ENCODE data around the gene DUS1L. TPM values are rescaled to one million over a fixed set of nuclear protein-coding genes. Genes with fewer than 3 reads are reported as not detected.

DUS1L gene
- total RNA-seq, 1 experiment from 2014 or later: 176 TPM

DNA sequence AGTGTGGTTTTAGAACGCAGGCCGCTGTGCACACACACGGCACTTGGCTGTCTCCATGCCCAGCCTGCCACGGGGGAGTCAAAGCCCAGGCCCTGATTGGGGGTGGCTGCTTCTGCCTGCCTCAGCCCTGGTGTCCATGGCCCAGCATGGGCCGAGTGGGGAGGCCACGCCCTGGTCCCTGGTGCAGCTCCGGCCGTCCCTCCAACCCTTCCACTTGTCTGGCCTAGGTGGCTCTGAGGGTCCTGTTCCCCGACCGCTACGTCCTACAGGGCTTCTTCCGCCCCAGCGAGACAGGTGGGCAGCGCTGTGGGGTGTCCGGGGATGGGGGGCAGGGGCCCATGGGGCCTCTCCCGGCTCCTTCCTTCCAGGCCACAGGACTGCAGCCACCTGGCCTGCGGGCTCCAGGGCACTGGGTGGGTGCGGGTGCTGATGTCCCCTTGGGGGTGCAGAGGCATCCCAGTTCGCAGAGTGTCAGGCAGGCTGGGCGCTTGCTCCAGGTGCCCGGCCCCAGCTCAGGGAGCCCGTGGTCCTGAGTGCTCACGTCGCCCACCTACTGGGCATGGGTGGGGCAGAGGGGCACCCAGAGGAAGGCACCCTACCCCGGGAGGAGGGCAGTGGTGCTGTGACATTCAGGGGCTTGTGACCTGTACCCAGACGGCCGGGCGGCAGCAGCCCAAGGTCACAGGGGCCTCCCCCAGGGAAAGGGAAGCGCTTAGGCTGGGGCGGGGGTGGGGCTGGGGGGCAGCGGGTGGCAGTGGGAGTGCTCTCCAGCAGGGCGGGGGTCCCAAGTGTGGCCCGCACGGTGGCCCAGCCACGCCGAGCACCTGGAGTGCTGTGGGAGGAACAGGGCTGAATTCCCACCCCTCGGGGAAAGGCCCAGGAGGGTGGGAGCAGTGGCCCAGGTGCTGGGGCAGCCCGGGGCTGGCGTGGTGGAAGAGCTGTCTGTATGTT, 54.8 kb downstream of the DUS1L start (continued):
- TF ChIP-seq MAX (IDR thresholded peaks at IDR 0.05): no peak

GRCh38 chr17:82009413-82009812, 56.2 kb downstream of the DUS1L start:
- ChIA-PET POLR2A (no interaction called here), RAD21 (ENCODE audit: low non-redundant PET in 1 of 2, low total read pairs in 2 of 2, uncharacterized antibody in 2 of 2, unreplicated experiment in 2 of 2) (no interaction called here), CTCF (no interaction called here)
- Histone ChIP-seq H3K27ac (ENCODE audit: low read depth, low read length) (no peak overlapping the region), H3K9me3 (ENCODE audit: control insufficient read depth in 1 of 2, insufficient read depth in 1 of 2, low read depth in 1 of 2, low read length in 2 of 2) (no peaks in the 10 kb centered on the region), H3K4me2 (ENCODE audit: low read length) (no peak overlapping the region), H4K20me1 (ENCODE audit: insufficient read depth) (no peaks in the 10 kb centered on the region), H3K79me2 (ENCODE audit: insufficient read depth, low read length) (no peaks in the 10 kb centered on the region), H3K4me1 (ENCODE audit: control insufficient read depth in 1 of 2, insufficient read depth in 2 of 2, low read length in 2 of 2) (peaks cover 6 to 12% of the 10 kb centered on the region in 2 experiments), H3K9ac (ENCODE audit: low read length) (no peak overlapping the region), H3K4me3 (replicated peaks in 1 of 2; ENCODE audit: low read depth in 1 of 2, low read length in 2 of 2) (no peak overlapping the region), H3K36me3 (ENCODE audit: control insufficient read depth in 1 of 2, insufficient read depth in 2 of 2, low read length in 2 of 2) (no peaks in the 10 kb centered on the region), H3K27me3 (ENCODE audit: insufficient read depth, low read length) (no peaks in the 10 kb centered on the region), H3K9me2 (ENCODE audit: insufficient read depth) (no peaks in the 10 kb centered on the region), H2AFZ (ENCODE audit: low read depth, low read length, poor library complexity, severe bottlenecking) (no peak overlapping the region)
- DNase-seq (ENCODE audit: low read depth, low spot score) (no peak), ATAC-seq (no peak)
- TF ChIP-seq EGR1 (IDR thresholded peaks at IDR 0.05; ENCODE audit: low read depth) (no peak), CTCF (IDR thresholded peaks at IDR 0.05 in 2 of 3, conservative IDR thresholded peaks at IDR 0.05 in 1 of 3; ENCODE audit: borderline replicate concordance in 1 of 3, insufficient read depth in 1 of 3, low read depth in 2 of 3, low read length in 2 of 3) (no peak), SP1 (IDR thresholded peaks at IDR 0.05; ENCODE audit: low read depth) (no peak), FOSL1 (IDR thresholded peaks at IDR 0.05; ENCODE audit: low read depth) (no peak), ELF1 (IDR thresholded peaks at IDR 0.05; ENCODE audit: borderline replicate concordance, low read depth) (no peak), SRF (IDR thresholded peaks at IDR 0.05; ENCODE audit: low read depth) (no peak), ATF3 (IDR thresholded peaks at IDR 0.05) (no peak), SIN3A (IDR thresholded peaks at IDR 0.05; ENCODE audit: low read depth) (no peak), RAD21 (IDR thresholded peaks at IDR 0.05; ENCODE audit: low read depth) (no peak), ZNF274 (IDR thresholded peaks at IDR 0.05; ENCODE audit: low read depth, low read length) (no peak), REST (IDR thresholded peaks at IDR 0.05; ENCODE audit: low read depth) (no peak), JUND (IDR thresholded peaks at IDR 0.05) (no peak)
- no TSS peak for BruUV-seq (replicated peaks)
- intact Hi-C loops (cut with micrococcal nuclease): no loop called here
